ENCODE data around the gene ADM2. TPM values are rescaled to one million over a fixed set of nuclear protein-coding genes. Genes with fewer than 3 reads are reported as not detected.
A peak's percentile ranks its signal among the peaks of the same experiment; 100 is the strongest.

The ADM2 gene
- total and polyA plus RNA-seq, 2 of the 13 experiments (the other 11 are each of a cell fraction or from before 2014, with no cell fraction given) = 1.2 to 3.0 TPM

DNA sequence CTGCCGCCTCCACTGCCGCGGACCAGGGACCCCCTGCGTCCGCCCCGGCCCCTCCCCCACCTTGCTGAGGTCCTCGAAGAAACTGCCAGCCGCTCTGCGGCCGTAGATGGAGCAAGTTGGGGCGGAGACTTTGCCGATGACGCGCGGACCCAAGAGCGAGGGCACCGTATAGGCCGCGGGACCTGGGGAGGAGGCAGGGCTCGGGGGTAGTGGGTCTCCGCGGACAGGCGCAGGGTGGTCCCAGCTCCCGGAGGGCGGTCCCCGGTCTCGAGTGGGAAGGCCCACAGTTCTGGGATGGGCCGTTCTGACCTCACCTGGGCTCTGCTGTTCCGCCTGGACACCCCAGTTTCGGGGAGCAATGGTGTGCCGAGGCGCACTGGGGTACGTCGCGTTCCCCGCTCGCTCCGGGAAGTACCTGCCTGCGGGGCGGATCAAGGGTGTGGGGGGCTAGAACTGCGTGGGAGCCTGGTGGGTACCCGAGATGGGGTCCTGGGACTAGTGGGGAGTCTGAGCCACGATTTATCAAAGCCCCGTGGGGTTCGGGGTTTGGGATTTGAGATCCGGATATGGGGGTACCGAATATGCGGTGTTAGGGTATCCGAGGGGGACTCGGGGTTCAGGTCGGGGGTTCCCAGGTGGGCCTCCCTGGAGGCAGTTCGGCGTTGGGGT, 49.7 kb downstream of the ADM2 start (continued):
- TF ChIP-seq, protein P1, sequence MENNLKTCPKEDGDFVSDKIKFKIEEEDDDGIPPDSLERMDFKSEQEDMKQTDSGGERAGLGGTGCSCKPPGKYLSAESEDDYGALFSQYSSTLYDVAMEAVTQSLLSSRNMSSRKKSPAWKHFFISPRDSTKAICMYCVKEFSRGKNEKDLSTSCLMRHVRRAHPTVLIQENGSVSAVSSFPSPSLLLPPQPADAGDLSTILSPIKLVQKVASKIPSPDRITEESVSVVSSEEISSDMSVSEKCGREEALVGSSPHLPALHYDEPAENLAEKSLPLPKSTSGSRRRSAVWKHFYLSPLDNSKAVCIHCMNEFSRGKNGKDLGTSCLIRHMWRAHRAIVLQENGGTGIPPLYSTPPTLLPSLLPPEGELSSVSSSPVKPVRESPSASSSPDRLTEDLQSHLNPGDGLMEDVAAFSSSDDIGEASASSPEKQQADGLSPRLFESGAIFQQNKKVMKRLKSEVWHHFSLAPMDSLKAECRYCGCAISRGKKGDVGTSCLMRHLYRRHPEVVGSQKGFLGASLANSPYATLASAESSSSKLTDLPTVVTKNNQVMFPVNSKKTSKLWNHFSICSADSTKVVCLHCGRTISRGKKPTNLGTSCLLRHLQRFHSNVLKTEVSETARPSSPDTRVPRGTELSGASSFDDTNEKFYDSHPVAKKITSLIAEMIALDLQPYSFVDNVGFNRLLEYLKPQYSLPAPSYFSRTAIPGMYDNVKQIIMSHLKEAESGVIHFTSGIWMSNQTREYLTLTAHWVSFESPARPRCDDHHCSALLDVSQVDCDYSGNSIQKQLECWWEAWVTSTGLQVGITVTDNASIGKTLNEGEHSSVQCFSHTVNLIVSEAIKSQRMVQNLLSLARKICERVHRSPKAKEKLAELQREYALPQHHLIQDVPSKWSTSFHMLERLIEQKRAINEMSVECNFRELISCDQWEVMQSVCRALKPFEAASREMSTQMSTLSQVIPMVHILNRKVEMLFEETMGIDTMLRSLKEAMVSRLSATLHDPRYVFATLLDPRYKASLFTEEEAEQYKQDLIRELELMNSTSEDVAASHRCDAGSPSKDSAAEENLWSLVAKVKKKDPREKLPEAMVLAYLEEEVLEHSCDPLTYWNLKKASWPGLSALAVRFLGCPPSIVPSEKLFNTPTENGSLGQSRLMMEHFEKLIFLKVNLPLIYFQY (CRISPR knock-in tag; IDR thresholded peaks at IDR 0.05; ENCODE audit: borderline replicate concordance) = no peak
- TF ChIP-seq ZNF451 (CRISPR knock-in tag; IDR thresholded peaks at IDR 0.05) (no peak), ZNF142 (CRISPR knock-in tag; IDR thresholded peaks at IDR 0.05) (no peak), ZNF564 (CRISPR knock-in tag; IDR thresholded peaks at IDR 0.05) (peak; percentile 16; the same call in 1 of the 2 replicates), ZNF207 (IDR thresholded peaks at IDR 0.05; ENCODE audit: borderline replicate concordance) (no peak), HNF4A (CRISPR knock-in tag; IDR thresholded peaks at IDR 0.05) (no peak), MYNN (CRISPR knock-in tag; IDR thresholded peaks at IDR 0.05; ENCODE audit: low read depth) (no peak), SIX1 (CRISPR knock-in tag; IDR thresholded peaks at IDR 0.05; ENCODE audit: borderline replicate concordance) (no peak), THRA (CRISPR knock-in tag; IDR thresholded peaks at IDR 0.05; ENCODE audit: borderline replicate concordance) (no peak), ZNF432 (CRISPR knock-in tag; IDR thresholded peaks at IDR 0.05; ENCODE audit: borderline replicate concordance) (no peak), EP300 (IDR thresholded peaks at IDR 0.05; ENCODE audit: low read depth in 2 of 2, low read length in 2 of 2) (no peak), EP300 (CRISPR knock-in tag; IDR thresholded peaks at IDR 0.05; ENCODE audit: borderline replicate concordance) (no peak), STAG1 (CRISPR knock-in tag; IDR thresholded peaks at IDR 0.05) (no peak), ZNF546 (CRISPR knock-in tag; conservative IDR thresholded peaks at IDR 0.05) (no peak), CREBL2 (CRISPR knock-in tag; IDR thresholded peaks at IDR 0.05; ENCODE audit: borderline replicate concordance) (no peak), ZNF781 (CRISPR knock-in tag; IDR thresholded peaks at IDR 0.05; ENCODE audit: borderline replicate concordance, not compliant biosample characterization) (no peak), JUNB (CRISPR knock-in tag; IDR thresholded peaks at IDR 0.05; ENCODE audit: borderline replicate concordance) (no peak), SMAD3 (CRISPR knock-in tag; IDR thresholded peaks at IDR 0.05) (no peak), REL (CRISPR knock-in tag; conservative IDR thresholded peaks at IDR 0.05) (no peak)

Measured in HepG2 (cell line).